ENCODE results near the gene ADGRB3. TPM values are rescaled to one million over a fixed set of nuclear protein-coding genes. Genes with fewer than 3 reads are reported as not detected.

ADGRB3 gene
- total and polyA plus RNA-seq, 2 experiments from 2014 or later, result not detected

DNA sequence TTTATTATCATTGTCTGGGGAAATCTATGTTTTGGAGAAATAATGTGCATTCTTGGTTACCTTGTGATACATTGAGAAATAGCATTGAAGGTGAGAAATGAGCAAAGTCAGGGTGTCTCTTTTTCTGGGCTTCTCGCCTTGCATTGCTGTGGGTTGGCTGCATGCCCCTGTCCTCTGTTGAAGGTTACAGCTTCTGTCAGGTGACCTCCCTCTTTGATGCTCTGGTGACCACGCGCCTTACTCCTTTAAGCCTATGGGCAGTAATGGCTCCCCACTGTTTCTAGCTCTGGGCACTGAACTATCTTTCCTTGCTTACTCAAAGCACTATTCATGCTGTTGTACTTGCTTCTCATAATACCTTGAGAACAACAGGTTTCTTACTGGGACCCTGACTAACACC, 14.6 kb downstream of the ADGRB3 start:
- H3K4me1 ChIP-seq (ENCODE audit: insufficient read depth), result no peaks in the 10 kb centered on the region
- in situ Hi-C loops (cut with MboI), result no loop called here
- no peaks in the 10 kb centered on the region for H4K20me1 ChIP-seq (ENCODE audit: insufficient read depth)
- H3K27ac ChIP-seq, result no peak overlapping the region
- no peak overlapping the region for H3K4me3 ChIP-seq
- TF ChIP-seq EZH2 (IDR thresholded peaks at IDR 0.05; ENCODE audit: insufficient read depth, poor library complexity, severe bottlenecking) (no peak), EZH2phosphoT487 (IDR thresholded peaks at IDR 0.05; ENCODE audit: insufficient read depth, low read depth) (no peak)
- H3F3A ChIP-seq (ENCODE audit: insufficient read depth), result no peaks in the 10 kb centered on the region
- H2AFZ ChIP-seq, result no peak overlapping the region
- no peaks in the 10 kb centered on the region for H3K79me2 ChIP-seq (ENCODE audit: insufficient read depth)
- H3K27me3 ChIP-seq (replicated peaks; ENCODE audit: insufficient read depth), result no peaks in the 10 kb centered on the region
- no peak for DNase-seq
- no peaks in the 10 kb centered on the region for H3K9me2 ChIP-seq (ENCODE audit: insufficient read depth)
- H3K4me2 ChIP-seq (ENCODE audit: unreplicated experiment), result no peak overlapping the region
- WGBS, 2 experiments (ENCODE audit: low coverage in 1 of 2, low lambda C conversion rate in 2 of 2, missing lambda C conversion rate in 2 of 2), result 76 to 86% methylated on average over 3 of the region's 3 CpGs
- no peaks in the 10 kb centered on the region for H3K9me3 ChIP-seq (ENCODE audit: low read depth)
- no peaks in the 10 kb centered on the region for H3K36me3 ChIP-seq (ENCODE audit: low read depth)
- no peak overlapping the region for H3K9ac ChIP-seq

DNA sequence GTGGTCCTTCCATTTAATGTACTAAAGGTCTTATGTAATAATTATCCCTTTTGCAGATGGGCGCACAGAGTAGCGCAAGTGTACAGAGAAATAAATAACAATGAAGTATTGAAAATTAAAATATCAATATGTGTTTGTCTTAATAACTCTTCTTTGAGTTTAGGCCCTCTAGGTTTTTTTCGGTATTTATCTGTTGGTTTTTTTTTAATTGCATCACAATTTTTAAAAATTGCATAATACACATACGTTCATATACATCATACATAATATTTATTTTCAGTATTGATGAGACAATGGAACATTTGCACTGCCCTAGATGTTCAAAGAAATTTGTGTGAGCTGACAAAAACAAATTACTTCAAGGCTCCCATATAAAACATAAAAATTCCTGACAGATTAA, 15.1 kb downstream of the ADGRB3 start:
- Histone ChIP-seq H3K36me3 (ENCODE audit: low read depth) (no peaks in the 10 kb centered on the region), H3K4me1 (ENCODE audit: insufficient read depth) (no peaks in the 10 kb centered on the region), H3F3A (ENCODE audit: insufficient read depth) (no peaks in the 10 kb centered on the region), H3K9me2 (ENCODE audit: insufficient read depth) (no peaks in the 10 kb centered on the region), H3K79me2 (ENCODE audit: insufficient read depth) (no peaks in the 10 kb centered on the region), H4K20me1 (ENCODE audit: insufficient read depth) (no peaks in the 10 kb centered on the region), H3K9me3 (ENCODE audit: low read depth) (no peaks in the 10 kb centered on the region), H3K27me3 (replicated peaks; ENCODE audit: insufficient read depth) (no peaks in the 10 kb centered on the region), H3K4me3 (no peak overlapping the region), H3K4me2 (ENCODE audit: unreplicated experiment) (no peak overlapping the region), H3K27ac (no peak overlapping the region), H2AFZ (no peak overlapping the region), H3K9ac (no peak overlapping the region)
- in situ Hi-C loops (cut with MboI), result no loop called here
- WGBS, 2 experiments (ENCODE audit: low coverage in 1 of 2, low lambda C conversion rate in 2 of 2, missing lambda C conversion rate in 2 of 2), result 69 to 71% methylated on average over 4 of the region's 4 CpGs
- no peak for DNase-seq
- TF ChIP-seq EZH2phosphoT487 (IDR thresholded peaks at IDR 0.05; ENCODE audit: insufficient read depth, low read depth) (no peak), EZH2 (IDR thresholded peaks at IDR 0.05; ENCODE audit: insufficient read depth, poor library complexity, severe bottlenecking) (no peak)

DNA sequence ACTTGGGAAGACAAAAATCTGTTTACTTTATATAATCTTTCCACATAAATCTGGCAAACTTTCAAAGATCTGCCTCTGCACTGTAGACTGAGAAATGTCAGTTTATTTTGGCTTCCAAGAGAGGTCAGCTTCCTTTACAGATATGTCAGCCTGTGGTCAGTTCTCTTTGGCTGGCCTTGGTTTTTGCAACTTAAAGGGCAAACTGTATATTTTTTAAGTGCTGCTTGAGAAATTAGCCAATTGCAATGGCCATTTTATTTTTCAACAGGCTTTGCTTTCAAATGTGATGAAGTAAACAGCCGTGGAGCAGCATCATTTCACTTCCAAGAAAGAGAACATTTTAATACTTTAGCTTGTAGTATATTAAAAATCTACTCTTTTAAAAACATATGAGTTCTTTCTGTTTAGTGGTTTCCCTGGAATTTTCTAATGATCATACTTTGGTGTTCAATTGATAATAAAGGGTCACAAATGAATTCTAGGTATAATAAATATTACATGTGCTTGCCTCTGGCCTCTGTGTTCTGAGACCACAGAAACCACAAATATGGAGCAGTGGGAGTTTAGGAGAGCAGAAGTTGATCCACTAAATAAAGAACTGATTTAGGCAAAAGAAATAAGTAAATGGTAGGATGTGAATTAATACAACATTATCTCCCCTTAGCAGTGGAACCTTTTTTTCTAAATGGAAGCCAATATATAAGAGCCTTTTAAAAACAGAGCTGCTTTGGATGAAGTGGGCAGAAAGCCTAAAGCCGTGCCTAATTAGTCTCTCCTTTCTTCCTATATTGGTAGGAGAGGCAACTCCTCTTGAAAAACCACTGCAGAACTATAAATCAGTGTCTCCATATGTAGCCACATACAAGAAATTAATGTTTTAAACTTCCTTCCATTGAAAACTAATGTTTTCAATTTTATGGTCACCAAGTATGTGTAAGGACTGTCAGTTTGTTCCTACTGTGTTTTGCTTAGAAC, 16.2 kb downstream of the ADGRB3 start:
- Histone ChIP-seq H3K27ac (no peak overlapping the region), H3K9me2 (ENCODE audit: insufficient read depth) (no peaks in the 10 kb centered on the region), H2AFZ (no peak overlapping the region), H4K20me1 (ENCODE audit: insufficient read depth) (no peaks in the 10 kb centered on the region), H3K4me1 (ENCODE audit: insufficient read depth) (no peaks in the 10 kb centered on the region), H3K9ac (no peak overlapping the region), H3K9me3 (ENCODE audit: low read depth) (no peaks in the 10 kb centered on the region), H3K4me2 (ENCODE audit: unreplicated experiment) (no peak overlapping the region), H3K4me3 (no peak overlapping the region), H3K27me3 (replicated peaks; ENCODE audit: insufficient read depth) (no peaks in the 10 kb centered on the region), H3F3A (ENCODE audit: insufficient read depth) (no peaks in the 10 kb centered on the region), H3K36me3 (ENCODE audit: low read depth) (no peaks in the 10 kb centered on the region), H3K79me2 (ENCODE audit: insufficient read depth) (no peaks in the 10 kb centered on the region)
- DNase-seq, result no peak
- WGBS, 2 experiments (ENCODE audit: low coverage in 1 of 2, low lambda C conversion rate in 2 of 2, missing lambda C conversion rate in 2 of 2), result 24 to 25% methylated on average over 2 of the region's 2 CpGs
- in situ Hi-C loops (cut with MboI), result no loop called here
- TF ChIP-seq EZH2 (IDR thresholded peaks at IDR 0.05; ENCODE audit: insufficient read depth, poor library complexity, severe bottlenecking), result no peak
- no peak for TF ChIP-seq EZH2phosphoT487 (IDR thresholded peaks at IDR 0.05; ENCODE audit: insufficient read depth, low read depth)

DNA sequence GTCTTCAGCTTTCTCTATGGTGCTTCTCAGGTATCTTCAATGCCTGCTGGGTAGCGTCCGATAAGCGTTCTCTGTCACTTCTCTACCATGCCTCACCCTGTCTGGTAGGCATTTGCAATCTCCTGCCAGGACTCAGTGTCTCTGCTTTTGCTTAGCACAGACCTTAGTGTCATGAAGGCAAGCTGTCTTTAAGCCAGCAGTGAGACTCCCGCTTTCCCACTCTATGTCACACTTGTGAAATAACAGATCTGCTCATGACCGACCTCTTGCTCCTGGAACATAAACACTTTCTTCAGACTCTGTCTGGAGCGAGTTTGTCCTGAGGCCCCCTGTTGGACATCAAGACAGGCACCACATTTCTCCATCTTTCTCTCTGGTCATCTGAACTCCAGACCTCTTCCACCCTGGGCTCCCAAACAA, 17.0 kb downstream of the ADGRB3 start:
- no peak overlapping the region for H3K4me3 ChIP-seq
- H3K36me3 ChIP-seq (ENCODE audit: low read depth), result no peaks in the 10 kb centered on the region
- no peaks in the 10 kb centered on the region for H4K20me1 ChIP-seq (ENCODE audit: insufficient read depth)
- H3K9ac ChIP-seq, result no peak overlapping the region
- H3K9me2 ChIP-seq (ENCODE audit: insufficient read depth), result no peaks in the 10 kb centered on the region
- H3K27me3 ChIP-seq (replicated peaks; ENCODE audit: insufficient read depth), result no peaks in the 10 kb centered on the region
- no peak overlapping the region for H3K4me2 ChIP-seq (ENCODE audit: unreplicated experiment)
- TF ChIP-seq EZH2 (IDR thresholded peaks at IDR 0.05; ENCODE audit: insufficient read depth, poor library complexity, severe bottlenecking) (no peak), EZH2phosphoT487 (IDR thresholded peaks at IDR 0.05; ENCODE audit: insufficient read depth, low read depth) (no peak)
- no peaks in the 10 kb centered on the region for H3F3A ChIP-seq (ENCODE audit: insufficient read depth)
- no peaks in the 10 kb centered on the region for H3K79me2 ChIP-seq (ENCODE audit: insufficient read depth)
- no peak overlapping the region for H2AFZ ChIP-seq
- no peaks in the 10 kb centered on the region for H3K4me1 ChIP-seq (ENCODE audit: insufficient read depth)
- no peak overlapping the region for H3K27ac ChIP-seq
- in situ Hi-C loops (cut with MboI), result no loop called here
- no peak for DNase-seq
- H3K9me3 ChIP-seq (ENCODE audit: low read depth), result no peaks in the 10 kb centered on the region
- 72 to 75% methylated on average over 6 of the region's 6 CpGs for WGBS, 2 experiments (ENCODE audit: low coverage in 1 of 2, low lambda C conversion rate in 2 of 2, missing lambda C conversion rate in 2 of 2)
